GM19240 (cell line): Measurements from ENCODE around the gene DENND2A.
"Not testable (repeated sequence)": the region's sequence is repeated elsewhere in the genome, so short reads cannot be mapped to it uniquely, and the experiment has no call there.

Experiments used
- DNase-seq: peaks from one replicate; pipeline ENCODE4 v3.0.0; 2011; ENCODE audit warnings: low spot score; ENCODE audit not compliant: insufficient read length

DENND2A gene

GRCh38 chr7:140640727-140641523, at the start of gene DENND2A:
DENND2A (minus strand) TSS chr7:140640813; CDS start chr7:140602397, 38,416 bp downstream.
- no peak for DNase-seq

- DNase-seq, result no peak
Observed at GRCh38 chr7:140689199-140690152, 48.9 kb upstream of the DENND2A start.

- DNase-seq, result no peak
Observed at GRCh38 chr7:140688341-140688740, 47.7 kb upstream of the DENND2A start.

- no peak for DNase-seq
Observed at GRCh38 chr7:140686921-140687320, 46.3 kb upstream of the DENND2A start.

GRCh38 chr7:140685407-140686087, 44.9 kb upstream of the DENND2A start:
- no peak for DNase-seq

- DNase-seq, result no peak
Observed at GRCh38 chr7:140684066-140684950, 43.7 kb upstream of the DENND2A start.

GRCh38 chr7:140683657-140684056, 43.0 kb upstream of the DENND2A start:
- no peak for DNase-seq

- DNase-seq, result no peak
Observed at GRCh38 chr7:140681766-140682165, 41.2 kb upstream of the DENND2A start.

- no peak for DNase-seq
Observed at GRCh38 chr7:140680886-140681285, 40.3 kb upstream of the DENND2A start.

GRCh38 chr7:140679186-140679585, 38.6 kb upstream of the DENND2A start:
- DNase-seq, result no peak

GRCh38 chr7:140678816-140679130, 38.2 kb upstream of the DENND2A start:
- DNase-seq, result no peak

- no peak for DNase-seq
Observed at GRCh38 chr7:140678081-140678815, 37.6 kb upstream of the DENND2A start.

- DNase-seq, result no peak
Observed at GRCh38 chr7:140677496-140677895, 36.9 kb upstream of the DENND2A start.

GRCh38 chr7:140676956-140677355, 36.3 kb upstream of the DENND2A start:
- DNase-seq, result not testable (repeated sequence)

GRCh38 chr7:140676306-140676705, 35.7 kb upstream of the DENND2A start:
- DNase-seq, result peak; percentile 61

- no peak for DNase-seq
Observed at GRCh38 chr7:140675726-140676125, 35.1 kb upstream of the DENND2A start.

GRCh38 chr7:140674899-140675701, 34.5 kb upstream of the DENND2A start:
- no peak for DNase-seq

- no peak for DNase-seq
Observed at GRCh38 chr7:140674356-140674800, 33.8 kb upstream of the DENND2A start.

GRCh38 chr7:140673774-140674155, 33.2 kb upstream of the DENND2A start:
- DNase-seq, result no peak
